Thymus (tissue), 11 donors: ENCODE measurements around the gene PAX7. TPM values are rescaled to one million over a fixed set of nuclear protein-coding genes. Genes with fewer than 3 reads are reported as not detected.
"Not testable (repeated sequence)": the region's sequence is repeated elsewhere in the genome, so short reads cannot be mapped to it uniquely, and the experiment has no call there.

ENCODE experiments used
- DNase-seq, 9 donors: peaks; one replicate each; pipeline ENCODE4 v3.0.0-alpha.2; 2013; ENCODE audit warnings: low spot score in 9 of 9, low read depth in 6 of 9, missing footprints in 1 of 9
- H3K27ac ChIP-seq, 2 donors: one replicate each; pipeline ENCODE4 v1.5.1; 2013; ENCODE audit warnings: control low read depth in 1 of 2, low read depth in 1 of 2, low read length in 1 of 2, mild to moderate bottlenecking in 1 of 2, moderate library complexity in 1 of 2
- H3K27me3 ChIP-seq, 2 donors: one replicate each; pipeline ENCODE4 v1.5.1; 2013; ENCODE audit warnings: low read length in 1 of 2; ENCODE audit not compliant: control insufficient read depth in 2 of 2, insufficient read depth in 1 of 2
- H3K36me3 ChIP-seq, 2 donors: one replicate each; pipeline ENCODE4 v1.5.1; 2013; ENCODE audit warnings: low read length in 1 of 2, mild to moderate bottlenecking in 1 of 2, moderate library complexity in 1 of 2; ENCODE audit not compliant: control insufficient read depth in 2 of 2, insufficient read depth in 2 of 2
- H3K4me1 ChIP-seq, 2 donors: one replicate each; pipeline ENCODE4 v1.5.1; 2013; ENCODE audit warnings: low read length in 2 of 2; ENCODE audit not compliant: control insufficient read depth in 2 of 2, insufficient read depth in 2 of 2
- H3K4me3 ChIP-seq, 2 donors: one replicate each; pipeline ENCODE4 v1.5.1; 2013; ENCODE audit warnings: low read length in 2 of 2, control low read depth in 1 of 2, mild to moderate bottlenecking in 1 of 2
- H3K9me3 ChIP-seq, 2 donors: one replicate each; pipeline ENCODE4 v1.5.1; 2013; ENCODE audit warnings: low read length in 1 of 2, mild to moderate bottlenecking in 1 of 2; ENCODE audit not compliant: control insufficient read depth in 2 of 2, insufficient read depth in 1 of 2
- WGBS: extraction: QIAGEN DNeasy Blood & Tissue Kit; methylation state at CpG from one replicate; pipeline ENCODE4 v1.1.7; 2013; 5-methylcytosine and 5-hydroxymethylcytosine counted together
- polyA plus RNA-seq: library from polyadenylated mRNA; stranded (reverse); fragments of 200-250 nt; gene quantifications from one replicate; pipeline ENCODE4 v1.2.3, GENCODE V29; 2013
- total RNA-seq: library from RNA; stranded (reverse); fragments of 120-200 nt; gene quantifications from one replicate; pipeline ENCODE4 v1.2.4, GENCODE V29; 2013
- donor health status: healthy.

The PAX7 gene
- total and polyA plus RNA-seq, 2 donors: 0.05 to 0.11 TPM

- H3K4me3 ChIP-seq: no peak overlapping the region
- H3K36me3 ChIP-seq: no peaks in the 10 kb centered on the region
- no peaks in the 10 kb centered on the region for H3K27me3 ChIP-seq
- H3K4me1 ChIP-seq: no peaks in the 10 kb centered on the region
- no peaks in the 10 kb centered on the region for H3K9me3 ChIP-seq
- H3K27ac ChIP-seq: no peak overlapping the region
- 77% methylated on average over 14 of the region's 14 CpGs for WGBS
- DNase-seq: no peak
Measured at GRCh38 chr1:18761948-18762840, 131.5 kb downstream of the PAX7 start.

GRCh38 chr1:18764362-18764761 lies 133.7 kb downstream of the PAX7 start:
- Histone ChIP-seq H3K4me1 (no peaks in the 10 kb centered on the region), H3K27me3 (peaks cover 0 to 3% of the 10 kb centered on the region in 2 donors), H3K36me3 (no peaks in the 10 kb centered on the region), H3K4me3 (no peak overlapping the region), H3K27ac (no peak overlapping the region), H3K9me3 (no peaks in the 10 kb centered on the region)
- no peak for DNase-seq
- WGBS: 65% methylated on average over 7 of the region's 7 CpGs

- Histone ChIP-seq H3K9me3 (no peaks in the 10 kb centered on the region), H3K4me1 (no peaks in the 10 kb centered on the region), H3K27me3 (peaks cover 0 to 3% of the 10 kb centered on the region in 2 donors), H3K27ac (no peak overlapping the region), H3K4me3 (no peak overlapping the region), H3K36me3 (no peaks in the 10 kb centered on the region)
- WGBS: 89% methylated on average over 7 of the region's 7 CpGs
- no peak for DNase-seq
Measured at GRCh38 chr1:18765725-18766124, 135.1 kb downstream of the PAX7 start.

- Histone ChIP-seq H3K9me3 (no peaks in the 10 kb centered on the region), H3K4me3 (no peak overlapping the region), H3K27ac (no peak overlapping the region), H3K36me3 (no peaks in the 10 kb centered on the region), H3K4me1 (no peaks in the 10 kb centered on the region), H3K27me3 (peaks cover 0 to 3% of the 10 kb centered on the region in 2 donors)
- DNase-seq: no peak
- 93% methylated on average over 2 of the region's 2 CpGs for WGBS
Measured at GRCh38 chr1:18766328-18766727, 135.7 kb downstream of the PAX7 start.

GRCh38 chr1:18767576-18767975 lies 136.9 kb downstream of the PAX7 start:
- 88% methylated on average over 5 of the region's 5 CpGs for whole genome bisulfite sequencing
- H3K9me3 ChIP-seq, H3K4me1 ChIP-seq, H3K27me3 ChIP-seq, H3K4me3 ChIP-seq, H3K27ac ChIP-seq, H3K36me3 ChIP-seq, DNase-seq: not testable (repeated sequence)

- H3K27me3 ChIP-seq: peaks cover 0 to 3% of the 10 kb centered on the region in 2 donors
- no peak overlapping the region for H3K4me3 ChIP-seq
- no peak overlapping the region for H3K27ac ChIP-seq
- H3K4me1 ChIP-seq: no peaks in the 10 kb centered on the region
- DNase-seq: no peak
- WGBS: 90% methylated on average over 4 of the region's 4 CpGs
- no peaks in the 10 kb centered on the region for H3K9me3 ChIP-seq
- H3K36me3 ChIP-seq: no peaks in the 10 kb centered on the region
Measured at GRCh38 chr1:18768086-18768485, 137.4 kb downstream of the PAX7 start.

- Histone ChIP-seq H3K4me3 (no peak overlapping the region), H3K4me1 (no peaks in the 10 kb centered on the region), H3K9me3 (no peaks in the 10 kb centered on the region), H3K27me3 (peaks cover 0 to 3% of the 10 kb centered on the region in 2 donors), H3K27ac (no peak overlapping the region), H3K36me3 (no peaks in the 10 kb centered on the region)
- DNase-seq: no peak
- WGBS: 82% methylated on average over 7 of the region's 7 CpGs
Measured at GRCh38 chr1:18769140-18769539, 138.5 kb downstream of the PAX7 start.

- no peak overlapping the region for H3K4me3 ChIP-seq
- no peaks in the 10 kb centered on the region for H3K9me3 ChIP-seq
- no peak for DNase-seq
- no peaks in the 10 kb centered on the region for H3K4me1 ChIP-seq
- no peaks in the 10 kb centered on the region for H3K36me3 ChIP-seq
- WGBS: 82% methylated on average over 5 of the region's 5 CpGs
- no peak overlapping the region for H3K27ac ChIP-seq
- peaks cover 0 to 3% of the 10 kb centered on the region in 2 donors for H3K27me3 ChIP-seq
Measured at GRCh38 chr1:18770799-18771198, 140.2 kb downstream of the PAX7 start.

- no peak for DNase-seq
- Histone ChIP-seq H3K36me3 (no peaks in the 10 kb centered on the region), H3K27ac (no peak overlapping the region), H3K9me3 (no peaks in the 10 kb centered on the region), H3K27me3 (peaks cover 0 to 9% of the 10 kb centered on the region in 2 donors), H3K4me1 (no peaks in the 10 kb centered on the region), H3K4me3 (no peak overlapping the region)
- 86% methylated on average over 9 of the region's 9 CpGs for WGBS
Measured at GRCh38 chr1:18773753-18774152, 143.1 kb downstream of the PAX7 start.
